22Rv1 (cell line): ENCODE data around the gene C1orf174.

Experiments
- ZFX ChIP-seq: fragments of 450-650 bp; IDR thresholded peaks from 2 replicates; pipeline ENCODE4 v1.6.1; 2017; ENCODE audit warnings: antibody characterized with exemption, borderline replicate concordance
- TF ChIP-seq, protein P1 (sequence below): fragments of 450-650 bp; IDR thresholded peaks from 2 replicates; pipeline ENCODE4 v1.5.1; 2017; ENCODE audit warnings: mild to moderate bottlenecking

- TF ChIP-seq, protein P1, sequence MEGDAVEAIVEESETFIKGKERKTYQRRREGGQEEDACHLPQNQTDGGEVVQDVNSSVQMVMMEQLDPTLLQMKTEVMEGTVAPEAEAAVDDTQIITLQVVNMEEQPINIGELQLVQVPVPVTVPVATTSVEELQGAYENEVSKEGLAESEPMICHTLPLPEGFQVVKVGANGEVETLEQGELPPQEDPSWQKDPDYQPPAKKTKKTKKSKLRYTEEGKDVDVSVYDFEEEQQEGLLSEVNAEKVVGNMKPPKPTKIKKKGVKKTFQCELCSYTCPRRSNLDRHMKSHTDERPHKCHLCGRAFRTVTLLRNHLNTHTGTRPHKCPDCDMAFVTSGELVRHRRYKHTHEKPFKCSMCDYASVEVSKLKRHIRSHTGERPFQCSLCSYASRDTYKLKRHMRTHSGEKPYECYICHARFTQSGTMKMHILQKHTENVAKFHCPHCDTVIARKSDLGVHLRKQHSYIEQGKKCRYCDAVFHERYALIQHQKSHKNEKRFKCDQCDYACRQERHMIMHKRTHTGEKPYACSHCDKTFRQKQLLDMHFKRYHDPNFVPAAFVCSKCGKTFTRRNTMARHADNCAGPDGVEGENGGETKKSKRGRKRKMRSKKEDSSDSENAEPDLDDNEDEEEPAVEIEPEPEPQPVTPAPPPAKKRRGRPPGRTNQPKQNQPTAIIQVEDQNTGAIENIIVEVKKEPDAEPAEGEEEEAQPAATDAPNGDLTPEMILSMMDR = no peak
- no peak for TF ChIP-seq ZFX
These were observed 13.9 kb downstream of the C1orf174 start for GRCh38 chr1:3886106-3886670.
